Esophagus muscularis mucosa (tissue), 4 donors: ENCODE measurements around the gene MATCAP1. TPM values are rescaled to one million over a fixed set of nuclear protein-coding genes. Genes with fewer than 3 reads are reported as not detected.
A peak's percentile ranks its signal among the peaks of the same experiment; 100 is the strongest.

Source experiments
- DNase-seq: peaks from one replicate; pipeline ENCODE4 v3.0.0-alpha.2; 2017; ENCODE audit errors: extremely low spot score
- H3K27ac ChIP-seq, 4 donors: fragments of 200-600 bp; sonication (generic); replicated peaks in 1 of 4; 1 replicate in 3 of 4; 2 replicates in 1 of 4; pipeline ENCODE4 v1.5.1; 2016 to 2019; ENCODE audit warnings: mild to moderate bottlenecking in 1 of 4
- H3K27me3 ChIP-seq, 4 donors: fragments of 200-600 bp; sonication (generic); one replicate each; pipeline versions ENCODE4 v1.5.1 to v1.6.0; 2016 to 2019
- H3K36me3 ChIP-seq, 4 donors: fragments of 200-600 bp; sonication (generic); one replicate each; pipeline ENCODE4 v1.5.1; 2016 to 2019
- H3K4me1 ChIP-seq, 4 donors: fragments of 200-600 bp; sonication (generic); one replicate each; pipeline ENCODE4 v1.5.1; 2016 to 2019
- H3K4me3 ChIP-seq, 4 donors: fragments of 200-600 bp; sonication (generic); 1 replicate in 2 of 4; 2 replicates in 2 of 4; pipeline ENCODE4 v1.5.1; 2016 to 2019; ENCODE audit warnings: mild to moderate bottlenecking in 4 of 4, moderate library complexity in 1 of 4
- H3K9me3 ChIP-seq, 4 donors: fragments of 200-600 bp; sonication (generic); 1 replicate in 3 of 4; 2 replicates in 1 of 4; pipeline ENCODE4 v1.5.1; 2016 to 2019
- EP300 ChIP-seq: sonication (generic); formaldehyde crosslinking; IDR thresholded peaks from one replicate; pipeline ENCODE4 v1.6.1; 2017; ENCODE audit warnings: antibody characterized with exemption
- POLR2A ChIP-seq: fragments of 450-650 bp; IDR thresholded peaks from one replicate; pipeline ENCODE4 v1.6.1; 2017; ENCODE audit warnings: antibody characterized with exemption, moderate library complexity, mild to moderate bottlenecking, low read depth
- POLR2AphosphoS5 ChIP-seq, 2 donors: sonication (generic); formaldehyde crosslinking; IDR thresholded peaks; one replicate each; pipeline ENCODE4 v1.6.1; 2017; ENCODE audit warnings: antibody characterized with exemption in 2 of 2
- WGBS: methylation state at CpG from one replicate; pipeline ENCODE4 v1.1.5; 2018; 5-methylcytosine and 5-hydroxymethylcytosine counted together
- intact Hi-C: fragments of 100-400 bp; cut with DNase I; formaldehyde crosslinking; loops from one replicate; pipeline ENCODE4 v1.15.1; 2023
- total RNA-seq, 4 donors: library from RNA; depleted of rRNA; stranded (reverse); fragments of >200 nt; gene quantifications; one replicate each; pipeline versions ENCODE4 v1.1.0 to v1.2.1, GENCODE V29; 2016
- TF ChIP-seq, protein P1 (sequence below), 3 experiments: fragments of 200-600 bp in 2 of 3; fragments of 450-650 bp in 1 of 3; sonication (generic) in 2 of 3; IDR thresholded peaks; one replicate each; pipeline ENCODE4 v1.5.1; 2017 to 2019; ENCODE audit warnings: antibody characterized with exemption in 3 of 3, mild to moderate bottlenecking in 2 of 3, moderate library complexity in 1 of 3

The MATCAP1 gene
- total RNA-seq, 4 donors from 2014 or later, result 7.8 to 17.7 (median 11.2) TPM

DNA sequence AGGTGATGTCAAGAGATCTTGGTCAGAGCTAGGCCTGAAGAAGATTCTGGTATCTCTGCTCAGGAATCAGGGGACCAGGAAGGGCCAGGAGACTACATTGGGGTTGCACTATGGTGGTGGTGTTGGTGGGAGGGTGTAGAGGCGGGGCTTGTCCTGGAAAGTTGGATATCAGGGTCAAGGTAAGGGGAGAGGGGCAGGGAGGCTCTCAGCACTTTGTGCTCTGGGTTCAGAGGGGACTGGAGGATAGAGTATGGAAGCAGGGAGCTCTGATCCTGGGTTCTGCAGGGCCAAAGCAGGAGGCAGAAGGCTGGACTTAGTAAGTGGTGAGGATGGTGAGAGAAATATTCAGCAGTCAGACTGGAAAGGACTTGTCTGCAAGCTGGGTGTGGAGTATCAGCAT is 10.4 kb downstream of the MATCAP1 start:
- Histone ChIP-seq H3K4me3 (peak overlapping the region; percentile 56 to 66 (median 57)), H3K36me3 (peaks cover 0 to 16% (median 9%) of the 10 kb centered on the region in 4 donors), H3K4me1 (peaks cover 56 to 96% (median 85%) of the 10 kb centered on the region in 4 donors), H3K27me3 (no peaks in the 10 kb centered on the region), H3K27ac (peak overlapping the region; percentile 89 to 97 (median 95)), H3K9me3 (no peaks in the 10 kb centered on the region)
- TF ChIP-seq EP300, result no peak
- TF ChIP-seq, protein P1, sequence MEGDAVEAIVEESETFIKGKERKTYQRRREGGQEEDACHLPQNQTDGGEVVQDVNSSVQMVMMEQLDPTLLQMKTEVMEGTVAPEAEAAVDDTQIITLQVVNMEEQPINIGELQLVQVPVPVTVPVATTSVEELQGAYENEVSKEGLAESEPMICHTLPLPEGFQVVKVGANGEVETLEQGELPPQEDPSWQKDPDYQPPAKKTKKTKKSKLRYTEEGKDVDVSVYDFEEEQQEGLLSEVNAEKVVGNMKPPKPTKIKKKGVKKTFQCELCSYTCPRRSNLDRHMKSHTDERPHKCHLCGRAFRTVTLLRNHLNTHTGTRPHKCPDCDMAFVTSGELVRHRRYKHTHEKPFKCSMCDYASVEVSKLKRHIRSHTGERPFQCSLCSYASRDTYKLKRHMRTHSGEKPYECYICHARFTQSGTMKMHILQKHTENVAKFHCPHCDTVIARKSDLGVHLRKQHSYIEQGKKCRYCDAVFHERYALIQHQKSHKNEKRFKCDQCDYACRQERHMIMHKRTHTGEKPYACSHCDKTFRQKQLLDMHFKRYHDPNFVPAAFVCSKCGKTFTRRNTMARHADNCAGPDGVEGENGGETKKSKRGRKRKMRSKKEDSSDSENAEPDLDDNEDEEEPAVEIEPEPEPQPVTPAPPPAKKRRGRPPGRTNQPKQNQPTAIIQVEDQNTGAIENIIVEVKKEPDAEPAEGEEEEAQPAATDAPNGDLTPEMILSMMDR (IDR thresholded peaks at IDR 0.05), result no peak
- DNase-seq, result no peak
- intact Hi-C loops, result no loop called here
- 95% methylated on average over 1 of the region's 1 CpG for WGBS

DNA sequence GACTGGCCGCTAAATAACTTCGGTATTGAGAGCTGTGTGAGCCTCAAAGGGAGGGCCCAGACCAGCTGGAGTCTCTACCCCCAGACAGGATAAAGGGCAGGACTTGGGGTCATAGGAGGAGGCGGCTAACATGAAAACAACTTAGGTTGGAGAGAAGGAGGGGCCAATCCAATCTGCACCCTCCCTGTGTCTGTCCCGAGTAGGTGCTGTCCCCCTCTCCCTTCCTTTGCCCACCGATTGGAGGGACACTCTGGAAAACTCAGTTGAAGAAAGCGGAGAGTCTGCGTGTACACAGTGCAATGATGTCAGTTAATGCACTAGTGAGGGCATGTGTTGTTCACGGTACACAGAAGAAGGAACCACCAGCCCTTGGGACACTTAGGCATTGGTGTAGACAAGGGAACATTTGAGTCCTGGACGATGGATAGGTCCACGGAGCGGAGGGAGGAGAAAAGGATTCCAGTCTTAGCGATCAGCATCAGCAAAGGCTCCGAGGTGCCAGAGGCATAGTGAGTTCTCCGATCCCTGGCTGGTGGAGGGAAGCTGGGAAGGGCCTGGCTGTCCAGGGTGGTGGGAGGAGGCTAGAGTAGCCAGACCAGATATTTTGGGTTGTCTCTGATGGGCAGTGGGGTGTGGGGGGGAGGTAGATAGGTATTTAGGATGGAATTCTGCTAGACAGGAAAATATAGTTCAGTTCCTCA is 12.7 kb downstream of the MATCAP1 start:
- Histone ChIP-seq H3K4me3 (peak overlapping the region; percentile 58 to 64 (median 60)), H3K4me1 (peaks cover 49 to 98% (median 85%) of the 10 kb centered on the region in 4 donors), H3K36me3 (peaks cover 0 to 16% (median 14%) of the 10 kb centered on the region in 4 donors), H3K27ac (peak overlapping the region; percentile 89 to 97 (median 95)), H3K9me3 (no peaks in the 10 kb centered on the region), H3K27me3 (peaks cover 0 to under 1% (median 0%) of the 10 kb centered on the region in 4 donors)
- intact Hi-C loops, result no loop called here
- 41% methylated on average over 14 of the region's 14 CpGs for WGBS
- DNase-seq, result no peak
- no peak for TF ChIP-seq EP300
- TF ChIP-seq, protein P1 (IDR thresholded peaks at IDR 0.05), result peak in 1 of 3 experiments; percentile 3

DNA sequence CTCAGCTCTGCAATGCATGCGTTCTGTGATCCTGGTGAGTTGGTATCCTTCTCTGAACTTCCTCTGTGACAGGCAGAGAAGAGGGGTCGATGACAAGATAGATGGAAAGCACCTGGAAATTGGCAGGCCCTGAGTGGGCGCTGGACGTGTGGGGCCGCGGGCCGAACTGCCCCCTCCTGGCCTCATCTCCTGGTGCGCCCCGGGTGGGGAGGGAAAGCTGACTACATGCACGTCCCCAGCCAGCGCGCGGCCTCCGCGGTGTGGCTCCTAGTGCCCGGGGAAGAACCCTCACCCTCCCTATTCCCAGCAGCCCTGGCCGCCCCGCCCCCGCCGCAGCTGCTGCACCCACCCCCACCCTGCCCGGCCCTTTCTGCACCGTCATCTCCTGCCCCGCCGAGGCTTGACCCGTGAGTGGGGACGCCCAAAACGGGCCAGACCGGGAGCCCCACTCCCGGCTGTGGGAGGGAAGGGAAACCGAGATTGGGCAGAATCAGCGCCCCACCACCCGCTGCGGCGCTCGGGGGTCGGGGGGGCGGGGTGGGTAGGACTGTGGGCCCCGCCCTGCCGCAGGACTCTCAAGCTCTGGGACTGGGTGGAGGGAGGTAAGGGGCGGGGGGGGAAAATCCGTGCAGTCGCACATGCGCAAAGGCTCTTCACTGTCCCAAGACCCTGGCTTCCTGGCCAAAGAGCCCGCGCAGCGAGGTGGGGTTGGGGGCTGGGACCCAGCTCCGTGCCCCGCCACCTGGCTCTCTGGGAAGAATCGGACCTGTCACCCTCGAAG is 13.4 kb downstream of the MATCAP1 start, which contains the start of gene NOL3:
Gene NOL3 (plus strand): TSS at position 371 of the 781 bp plus-strand sequence.
- H3K4me1 ChIP-seq, result peaks cover 53 to 100% (median 89%) of the 10 kb centered on the region in 4 donors
- DNase-seq, result peak; percentile 97
- peak within 1 kb of the TSS; percentile 58 to 64 (median 60) for H3K4me3 ChIP-seq
- H3K27me3 ChIP-seq, result peaks cover 0 to 8% (median 0%) of the 10 kb centered on the region in 4 donors
- 2% methylated on average over 19 of the region's 50 CpGs for WGBS
- peak within 1 kb of the TSS; percentile 89 to 97 (median 95) for H3K27ac ChIP-seq
- peaks cover 0 to 16% (median 9%) of the 10 kb centered on the region in 4 donors for H3K36me3 ChIP-seq
- TF ChIP-seq EP300 (no peak), POLR2A (peak; percentile 30), POLR2AphosphoS5 (IDR thresholded peaks at IDR 0.05) (peak; percentile 43 to 80)
- TF ChIP-seq, protein P1 (IDR thresholded peaks at IDR 0.05), result no peak
- intact Hi-C loops, result no loop called here
- H3K9me3 ChIP-seq, result no peaks in the 10 kb centered on the region

DNA sequence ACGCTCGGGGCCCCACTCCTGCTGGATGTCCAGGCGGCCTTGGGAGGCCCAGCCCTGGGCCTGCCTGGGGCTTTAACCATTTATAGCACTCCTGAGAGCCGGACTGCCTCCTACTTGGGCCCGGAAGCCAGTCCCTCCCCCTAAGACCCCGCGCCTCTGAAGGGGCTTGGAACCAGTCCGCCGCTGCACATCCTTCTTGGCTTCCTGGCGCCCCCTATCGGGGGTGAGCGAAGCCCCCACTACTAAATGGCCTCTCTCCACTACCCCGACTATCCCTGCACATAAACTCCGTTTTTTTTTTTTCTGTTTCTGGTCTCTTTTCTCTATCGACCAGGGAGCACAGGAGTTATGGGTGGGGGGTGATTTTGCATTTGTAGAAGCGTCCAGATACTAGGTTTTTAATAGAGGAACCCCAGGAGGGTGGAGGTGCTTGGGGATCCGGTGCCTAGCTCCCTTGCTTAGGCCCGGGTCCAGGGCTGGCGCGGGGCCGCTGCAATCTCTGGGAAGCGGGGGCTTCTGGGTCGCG is 14.1 kb downstream of the MATCAP1 start:
- H3K9me3 ChIP-seq, result no peaks in the 10 kb centered on the region
- H3K36me3 ChIP-seq, result peaks cover 0 to 11% (median 4%) of the 10 kb centered on the region in 4 donors
- peaks cover 0 to 14% (median 0%) of the 10 kb centered on the region in 4 donors for H3K27me3 ChIP-seq
- no peak for DNase-seq
- TF ChIP-seq, protein P1 (IDR thresholded peaks at IDR 0.05), result peak; percentile 36 to 61 (median 47)
- TF ChIP-seq POLR2AphosphoS5 (IDR thresholded peaks at IDR 0.05) (no peak), EP300 (no peak), POLR2A (no peak)
- 3% methylated on average over 22 of the region's 24 CpGs for WGBS
- H3K27ac ChIP-seq, result peak overlapping the region; percentile 89 to 97 (median 95)
- peak overlapping the region; percentile 58 to 64 (median 60) for H3K4me3 ChIP-seq
- H3K4me1 ChIP-seq, result peaks cover 53 to 100% (median 89%) of the 10 kb centered on the region in 4 donors
- intact Hi-C loops, result no loop called here
